Skeletal muscle tissue (tissue), 4 donors: ENCODE results near the gene ZNF469. TPM values are rescaled to one million over a fixed set of nuclear protein-coding genes. Genes with fewer than 3 reads are reported as not detected.

ENCODE experiments used
- H3K27ac ChIP-seq: one replicate; pipeline ENCODE4 v1.7.0; 2013; ENCODE audit warnings: mild to moderate bottlenecking, low read depth, low read length, inconsistent platforms
- H3K27me3 ChIP-seq, 3 donors: one replicate each; pipeline ENCODE4 v1.7.0; 2013; ENCODE audit warnings: low read length in 3 of 3; ENCODE audit not compliant: control insufficient read depth in 3 of 3, insufficient read depth in 3 of 3
- H3K36me3 ChIP-seq, 3 donors: one replicate each; pipeline ENCODE4 v1.7.0; 2013; ENCODE audit warnings: low read length in 3 of 3; ENCODE audit not compliant: control insufficient read depth in 3 of 3, insufficient read depth in 3 of 3
- H3K4me1 ChIP-seq, 3 donors: one replicate each; pipeline ENCODE4 v1.7.0; 2013; ENCODE audit warnings: low read length in 3 of 3, mild to moderate bottlenecking in 3 of 3; ENCODE audit not compliant: control insufficient read depth in 3 of 3, insufficient read depth in 3 of 3
- H3K4me3 ChIP-seq, 3 donors: one replicate each; pipeline ENCODE4 v1.7.0; 2013; ENCODE audit warnings: low read length in 3 of 3
- H3K9ac ChIP-seq, 3 donors: one replicate each; pipeline ENCODE4 v1.7.0; 2013; ENCODE audit warnings: low read length in 3 of 3, mild to moderate bottlenecking in 3 of 3, moderate library complexity in 2 of 3, low read depth in 1 of 3
- H3K9me3 ChIP-seq, 3 donors: one replicate each; pipeline ENCODE4 v1.7.0; 2013; ENCODE audit warnings: low read length in 3 of 3; ENCODE audit not compliant: control insufficient read depth in 3 of 3
- total RNA-seq: library from RNA; depleted of rRNA; stranded (reverse); fragments of >200 nt; gene quantifications from one replicate; pipeline ENCODE4 v1.2.3, GENCODE V29; 2014
- donor health status: Osteomylitis.

Gene ZNF469
- total RNA-seq, 1 donor from 2014 or later: 3.7 TPM

DNA sequence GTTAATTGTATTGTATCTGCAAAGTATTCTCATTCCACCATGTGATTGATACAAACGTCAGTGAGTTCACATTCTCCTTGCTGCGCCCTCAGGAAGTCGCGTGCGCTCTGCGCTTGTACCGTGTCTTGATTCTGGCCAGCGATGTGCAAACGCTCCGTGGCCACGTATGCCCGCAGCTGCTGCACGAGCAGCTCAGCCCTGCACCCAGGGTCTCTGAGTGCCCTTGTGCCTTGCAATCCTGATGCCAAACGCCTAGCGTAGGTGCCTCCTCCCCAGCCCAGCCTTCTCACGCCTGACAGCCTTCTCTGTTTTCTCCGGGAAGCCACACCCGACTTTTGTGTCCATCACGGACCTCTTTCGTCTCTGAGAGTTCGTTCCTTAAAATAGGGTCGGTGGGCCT, 9.4 kb downstream of the ZNF469 start:
- H3K9ac ChIP-seq: peak overlapping the region in 1 of 3 donors; percentile 54
- H3K27me3 ChIP-seq: peaks cover 0 to 6% (median 3%) of the 10 kb centered on the region in 3 donors
- peaks cover 49 to 81% (median 78%) of the 10 kb centered on the region in 3 donors for H3K4me1 ChIP-seq
- no peak overlapping the region for H3K27ac ChIP-seq
- H3K36me3 ChIP-seq: no peaks in the 10 kb centered on the region
- no peak overlapping the region for H3K4me3 ChIP-seq
- no peaks in the 10 kb centered on the region for H3K9me3 ChIP-seq

DNA sequence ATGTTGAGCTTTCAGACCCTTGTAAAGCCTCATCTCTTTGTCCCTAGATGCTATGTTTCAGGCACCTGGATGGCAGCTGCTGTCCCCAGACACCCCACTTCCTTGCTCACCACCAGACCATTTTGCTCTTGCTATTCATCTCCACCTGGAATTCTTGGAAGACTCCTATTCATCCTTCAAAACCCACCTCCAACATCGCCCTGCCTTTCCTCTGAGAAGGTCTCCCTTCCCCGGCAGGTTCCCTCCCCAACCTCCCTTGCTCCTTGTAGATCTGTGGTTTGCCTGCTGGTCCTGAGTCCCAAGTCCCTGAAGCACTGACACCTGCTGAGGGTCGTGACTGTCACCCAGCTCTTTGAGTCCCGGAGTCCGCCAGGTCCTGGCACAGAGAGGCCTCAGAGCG, 9.9 kb downstream of the ZNF469 start:
- Histone ChIP-seq H3K36me3 (no peaks in the 10 kb centered on the region), H3K9ac (peak overlapping the region in 2 of 3 donors; percentile 30 to 54), H3K27me3 (peaks cover 0 to 6% (median 3%) of the 10 kb centered on the region in 3 donors), H3K4me1 (peaks cover 48 to 75% (median 75%) of the 10 kb centered on the region in 3 donors), H3K27ac (peak overlapping the region; percentile 97), H3K4me3 (peak overlapping the region in 1 of 3 donors; percentile 49), H3K9me3 (no peaks in the 10 kb centered on the region)

DNA sequence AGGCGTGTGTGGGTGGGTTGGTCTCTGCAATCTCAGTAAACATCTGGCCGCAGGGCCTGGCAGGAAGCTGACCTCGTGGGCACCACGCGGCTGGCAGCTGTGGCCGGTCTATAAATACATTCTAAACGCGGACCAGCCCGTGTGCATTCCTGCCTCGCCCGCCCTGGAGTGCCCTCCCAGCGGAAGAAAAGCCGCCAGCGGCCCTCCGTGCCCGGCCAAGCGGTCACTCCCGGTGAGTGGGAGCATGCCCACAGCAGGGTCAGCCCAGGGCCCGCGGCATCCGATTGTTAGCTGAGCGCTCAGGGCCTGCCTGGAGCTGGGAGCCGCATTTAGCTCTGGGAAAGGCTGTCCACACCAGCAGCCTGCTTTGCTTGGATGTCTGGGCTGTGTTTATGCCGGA, 10.3 kb downstream of the ZNF469 start:
- Histone ChIP-seq H3K9me3 (no peaks in the 10 kb centered on the region), H3K4me1 (peaks cover 44 to 71% (median 71%) of the 10 kb centered on the region in 3 donors), H3K27ac (peak overlapping the region; percentile 97), H3K36me3 (no peaks in the 10 kb centered on the region), H3K4me3 (peak overlapping the region in 1 of 3 donors; percentile 49), H3K27me3 (peaks cover 0 to 6% (median 3%) of the 10 kb centered on the region in 3 donors), H3K9ac (peak overlapping the region; percentile 75 to 90 (median 79))

DNA sequence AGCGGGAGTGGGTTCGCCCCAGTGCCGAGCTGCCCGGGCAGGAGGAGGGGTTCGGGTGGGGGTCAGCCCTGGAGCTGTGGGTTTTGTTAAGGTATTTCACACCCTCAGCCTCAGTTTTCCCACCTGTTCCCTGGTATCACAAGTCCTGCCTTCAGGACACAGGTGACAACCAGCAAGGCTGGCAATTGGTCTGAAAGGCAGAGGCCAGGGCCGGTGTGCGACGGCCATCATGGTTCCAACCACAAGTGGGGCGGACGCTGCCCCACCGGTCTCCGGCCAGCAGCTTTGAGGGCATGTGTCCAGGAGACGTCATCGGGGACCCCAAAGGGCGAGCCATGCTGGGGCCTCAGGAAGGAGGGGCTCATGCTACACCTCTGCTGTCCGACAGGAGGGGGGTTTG, 10.8 kb downstream of the ZNF469 start:
- Histone ChIP-seq H3K36me3 (no peaks in the 10 kb centered on the region), H3K4me1 (peaks cover 42 to 66% (median 66%) of the 10 kb centered on the region in 3 donors), H3K9me3 (no peaks in the 10 kb centered on the region), H3K4me3 (peak overlapping the region in 1 of 3 donors; percentile 29), H3K27ac (peak overlapping the region; percentile 97), H3K27me3 (peaks cover 0 to 6% (median 3%) of the 10 kb centered on the region in 3 donors), H3K9ac (peak overlapping the region; percentile 75 to 90 (median 79))

DNA sequence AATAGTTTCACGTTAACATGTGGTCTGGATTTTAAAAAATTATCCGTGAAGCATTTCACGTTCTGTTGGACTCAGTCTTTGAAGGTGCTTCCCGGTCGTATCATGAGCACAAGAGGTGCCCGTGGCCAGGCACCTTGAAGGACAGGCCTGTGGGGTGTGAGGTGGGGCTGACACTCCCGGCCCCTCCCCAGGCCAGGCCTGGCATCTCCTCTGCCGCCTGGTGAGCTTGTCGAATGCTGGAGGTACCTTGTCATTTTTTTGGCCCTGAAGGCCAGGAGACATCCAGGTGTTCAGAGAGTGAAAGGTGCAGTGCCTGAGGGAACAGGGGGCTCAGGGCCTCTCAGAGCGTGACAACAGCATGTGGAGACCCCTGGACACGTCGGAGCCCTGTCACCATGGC, 11.7 kb downstream of the ZNF469 start:
- peak overlapping the region; percentile 97 for H3K27ac ChIP-seq

DNA sequence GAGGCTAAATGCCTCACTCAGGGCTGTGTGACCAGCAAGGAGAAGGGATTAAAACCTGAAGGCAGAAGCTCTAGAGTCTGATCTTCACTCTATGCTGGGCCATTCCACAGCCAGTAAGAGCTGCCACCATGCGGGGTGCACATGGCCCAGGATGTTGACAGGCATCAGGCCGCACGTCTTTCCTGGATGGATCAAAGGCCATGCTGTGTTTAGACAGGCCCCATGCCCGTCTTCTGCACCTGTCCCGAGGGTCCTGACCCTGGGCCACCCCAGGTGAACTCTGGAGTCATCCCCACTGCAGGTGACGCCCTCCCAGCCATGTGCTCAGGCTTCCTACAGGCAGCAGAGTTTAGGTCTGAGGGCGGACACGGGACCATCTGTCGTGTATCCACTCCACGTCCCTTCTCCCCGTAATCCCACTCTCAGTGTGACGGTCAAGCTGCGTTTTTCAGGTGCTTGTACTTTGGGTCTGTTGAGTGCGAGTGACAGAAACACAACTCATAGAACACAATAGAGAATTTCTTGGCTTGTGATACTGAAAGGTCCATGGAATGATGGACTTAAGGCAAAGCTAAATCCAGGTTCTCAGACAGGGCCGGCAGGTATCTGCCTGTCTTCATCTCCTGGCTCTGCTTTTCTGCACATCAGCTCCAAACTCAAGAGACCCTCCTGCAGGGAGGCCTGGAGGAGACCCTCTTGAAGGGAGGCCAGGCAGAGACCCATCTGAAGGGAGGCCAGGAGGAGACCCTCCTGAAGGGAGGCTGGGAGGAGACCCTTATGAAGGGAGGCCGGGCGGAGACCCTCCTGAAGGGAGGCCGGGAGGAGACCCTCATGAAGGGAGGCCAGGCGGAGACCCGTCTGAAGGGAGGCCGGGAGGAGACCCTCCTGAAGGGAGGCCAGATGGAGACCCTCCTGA, 13.2 kb downstream of the ZNF469 start:
- H3K36me3 ChIP-seq: no peaks in the 10 kb centered on the region
- H3K9me3 ChIP-seq: no peaks in the 10 kb centered on the region
- peaks cover 0 to 2% (median 0%) of the 10 kb centered on the region in 3 donors for H3K27me3 ChIP-seq
- H3K9ac ChIP-seq: peak overlapping the region in 1 of 3 donors; percentile 16
- H3K4me3 ChIP-seq: no peak overlapping the region
- no peak overlapping the region for H3K27ac ChIP-seq
- peaks cover 26 to 45% (median 42%) of the 10 kb centered on the region in 3 donors for H3K4me1 ChIP-seq

More for the DNA sequence above, 11.7 kb downstream of the ZNF469 start:
- H3K9ac ChIP-seq: peak overlapping the region in 1 of 3 donors; percentile 90
- no peaks in the 10 kb centered on the region for H3K9me3 ChIP-seq
- no peaks in the 10 kb centered on the region for H3K36me3 ChIP-seq
- peaks cover 41 to 60% (median 57%) of the 10 kb centered on the region in 3 donors for H3K4me1 ChIP-seq
- H3K4me3 ChIP-seq: no peak overlapping the region
- peaks cover 0 to 6% (median 3%) of the 10 kb centered on the region in 3 donors for H3K27me3 ChIP-seq

DNA sequence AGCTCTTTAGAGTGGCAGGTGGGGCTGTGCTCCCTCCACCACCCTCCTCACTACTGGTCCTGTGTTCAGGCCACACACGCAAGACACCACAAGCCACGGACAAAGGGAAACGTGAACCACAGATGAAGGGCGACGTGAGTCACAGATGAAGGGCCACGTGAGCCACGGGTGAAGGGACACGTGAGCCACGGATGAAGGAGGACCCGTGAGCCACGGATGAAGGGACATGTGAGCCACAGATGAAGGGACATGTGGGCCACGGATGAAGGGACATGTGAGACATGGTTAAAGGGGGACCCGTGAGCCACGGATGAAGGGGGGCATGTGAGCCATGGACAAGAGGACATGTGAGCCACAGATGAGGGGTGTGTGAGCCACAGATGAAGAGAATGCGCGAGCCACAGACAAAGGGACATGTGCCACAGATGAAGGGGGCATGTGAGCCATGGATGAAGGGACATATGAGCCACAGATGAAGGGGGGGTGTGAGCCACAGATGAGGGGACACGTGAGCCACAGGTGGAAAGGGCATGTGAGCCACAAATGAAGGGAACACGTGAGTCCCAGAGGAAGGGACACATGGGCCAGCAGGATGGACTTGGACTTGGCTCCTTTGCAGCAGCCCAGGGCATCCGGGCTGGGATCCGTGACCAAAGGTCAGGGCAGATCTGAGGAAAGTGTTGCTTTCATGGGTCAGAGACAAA, 15.6 kb downstream of the ZNF469 start:
- Histone ChIP-seq H3K4me1 (peaks cover 9 to 26% (median 21%) of the 10 kb centered on the region in 3 donors), H3K9me3 (no peaks in the 10 kb centered on the region), H3K36me3 (no peaks in the 10 kb centered on the region), H3K27me3 (no peaks in the 10 kb centered on the region), H3K27ac (no peak overlapping the region), H3K9ac (no peak overlapping the region), H3K4me3 (no peak overlapping the region)

DNA sequence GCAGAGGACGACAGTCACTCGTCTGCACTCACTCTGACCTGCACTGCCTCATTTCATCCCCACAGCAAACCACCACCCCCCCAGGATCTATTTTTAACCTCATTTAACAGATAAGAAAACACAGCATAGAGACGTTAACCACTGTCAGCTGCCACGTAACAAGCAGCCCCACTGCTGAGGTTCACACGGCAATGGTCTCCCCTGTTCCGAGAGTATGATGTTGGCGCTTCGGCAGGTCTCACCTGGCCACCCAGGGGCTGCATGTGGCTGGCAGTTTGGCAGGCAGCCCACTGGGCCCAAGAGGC, 16.1 kb downstream of the ZNF469 start:
- Histone ChIP-seq H3K27ac (no peak overlapping the region), H3K9me3 (no peaks in the 10 kb centered on the region), H3K27me3 (no peaks in the 10 kb centered on the region), H3K9ac (peak overlapping the region in 1 of 3 donors; percentile 33), H3K36me3 (no peaks in the 10 kb centered on the region), H3K4me1 (peaks cover 4 to 20% (median 15%) of the 10 kb centered on the region in 3 donors), H3K4me3 (no peak overlapping the region)

DNA sequence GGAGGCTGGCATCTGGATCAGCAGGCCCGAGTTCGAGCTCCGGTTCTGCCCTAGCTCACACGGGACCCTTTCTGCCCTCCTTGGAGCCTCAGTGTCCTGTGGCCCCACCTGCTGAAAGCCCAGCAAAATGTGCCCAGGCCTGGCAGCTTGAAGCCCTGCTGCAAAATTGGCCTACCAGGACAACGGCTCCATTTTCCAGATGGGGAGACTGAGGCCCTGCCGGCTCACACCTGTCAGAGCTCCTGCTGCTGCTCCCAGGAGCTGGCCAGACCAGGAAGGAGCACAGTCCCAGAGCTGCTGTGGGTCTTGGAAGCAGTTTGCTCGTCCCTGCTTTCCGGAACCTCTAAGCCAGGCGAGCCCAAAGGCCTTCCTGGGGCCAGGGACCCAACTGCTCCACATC, 17.4 kb downstream of the ZNF469 start:
- Histone ChIP-seq H3K36me3 (no peaks in the 10 kb centered on the region), H3K27ac (no peak overlapping the region), H3K4me3 (no peak overlapping the region), H3K27me3 (no peaks in the 10 kb centered on the region), H3K9ac (no peak overlapping the region), H3K9me3 (no peaks in the 10 kb centered on the region), H3K4me1 (peaks cover under 1 to 10% (median 9%) of the 10 kb centered on the region in 3 donors)
